GM23338 (cell line): ENCODE measurements around the gene TNRC18. TPM values are rescaled to one million over a fixed set of nuclear protein-coding genes. Genes with fewer than 3 reads are reported as not detected.
A peak's percentile ranks its signal among the peaks of the same experiment; 100 is the strongest.

ENCODE experiments used
- ATAC-seq: fragments of 200-7000 bp; cut with Tn5 transposase; 3 replicates; pipeline ENCODE4 v1.9.1; 2020
- DNase-seq: peaks from one replicate; pipeline ENCODE4 v3.0.0-alpha.2; 2015; ENCODE audit warnings: low spot score
- H2AFZ ChIP-seq: fragments of 200-600 bp; sonication (generic); 2 replicates; pipeline ENCODE4 v1.8.0; 2016; ENCODE audit warnings: antibody characterized with exemption, mild to moderate bottlenecking, moderate library complexity
- H3F3A ChIP-seq: fragments of 200-600 bp; sonication (generic); replicated peaks from 2 replicates; pipeline ENCODE4 v1.8.0; 2017; ENCODE audit warnings: antibody characterized with exemption, mixed run types, low read depth
- H3K27ac ChIP-seq: fragments of 200-600 bp; sonication (generic); 2 replicates; pipeline ENCODE4 v1.6.1; 2016; ENCODE audit warnings: low read depth
- H3K27me3 ChIP-seq: fragments of 200-600 bp; sonication (generic); 2 replicates; pipeline ENCODE4 v1.8.0; 2016; ENCODE audit warnings: mild to moderate bottlenecking, mixed run types, moderate library complexity; ENCODE audit not compliant: insufficient read depth
- H3K36me3 ChIP-seq: fragments of 200-600 bp; sonication (generic); 2 replicates; pipeline ENCODE4 v1.8.0; 2016; ENCODE audit warnings: mild to moderate bottlenecking; ENCODE audit not compliant: insufficient read depth
- H3K4me1 ChIP-seq: fragments of 200-600 bp; sonication (generic); 2 replicates; pipeline ENCODE4 v1.8.0; 2016; ENCODE audit warnings: mild to moderate bottlenecking, moderate library complexity; ENCODE audit not compliant: insufficient read depth
- H3K4me2 ChIP-seq: fragments of 200-600 bp; sonication (generic); 2 replicates; pipeline ENCODE4 v1.7.1; 2017; ENCODE audit warnings: mixed run types
- H3K4me3 ChIP-seq: fragments of 200-600 bp; sonication (generic); 2 replicates; pipeline ENCODE4 v1.6.1; 2016; ENCODE audit warnings: mixed run types
- H3K79me2 ChIP-seq: fragments of 200-600 bp; sonication (generic); replicated peaks from 2 replicates; pipeline ENCODE4 v1.8.0; 2017; ENCODE audit warnings: mild to moderate bottlenecking; ENCODE audit not compliant: insufficient read depth
- H3K9me2 ChIP-seq: fragments of 200-600 bp; sonication (generic); 2 replicates; pipeline ENCODE4 v1.8.0; 2017; ENCODE audit not compliant: insufficient read depth
- H4K20me1 ChIP-seq: fragments of 200-600 bp; sonication (generic); replicated peaks from 2 replicates; pipeline ENCODE4 v1.8.0; 2017; ENCODE audit warnings: mild to moderate bottlenecking; ENCODE audit not compliant: insufficient read depth
- H3K27ac Mint-ChIP-seq: 2 replicates; pipeline ENCODE4 v1.8.0; 2020; ENCODE audit warnings: inconsistent platforms, mild to moderate bottlenecking, moderate library complexity, mixed read lengths
- H3K27me3 Mint-ChIP-seq: 3 replicates; pipeline ENCODE4 v1.8.0; 2022; ENCODE audit warnings: low read depth, mild to moderate bottlenecking, moderate library complexity, mixed read lengths, inconsistent platforms; ENCODE audit not compliant: insufficient read depth, poor library complexity
- H3K36me3 Mint-ChIP-seq: 3 replicates; pipeline ENCODE4 v1.8.0; 2021; ENCODE audit warnings: low read depth, mild to moderate bottlenecking, inconsistent platforms, moderate library complexity, mixed read lengths
- H3K4me1 Mint-ChIP-seq: 3 replicates; pipeline ENCODE4 v1.8.0; 2020; ENCODE audit warnings: mild to moderate bottlenecking, inconsistent platforms, mixed read lengths
- H3K4me3 Mint-ChIP-seq: 3 replicates; pipeline ENCODE4 v1.8.0; 2021; ENCODE audit warnings: moderate library complexity, mild to moderate bottlenecking, inconsistent platforms, mixed read lengths
- H3K9me3 Mint-ChIP-seq: 3 replicates; pipeline ENCODE4 v1.8.0; 2020; ENCODE audit warnings: moderate library complexity, mild to moderate bottlenecking, inconsistent platforms, mixed read lengths
- CREB1 ChIP-seq: fragments of 250-450 bp; sonication (Bioruptor Pico); IDR thresholded peaks from 2 replicates; pipeline ENCODE4 v1.5.0; 2020; ENCODE audit warnings: low read depth, mild to moderate bottlenecking, moderate library complexity
- CTCF ChIP-seq, 2 experiments: fragments of 200-600 bp in 1 of 2; sonication (generic) in 1 of 2; conservative IDR thresholded peaks; 2 replicates each; pipeline versions ENCODE4 v1.5.1 to v1.6.1; 2016 to 2017; ENCODE audit warnings: antibody characterized with exemption in 2 of 2, low read depth in 2 of 2, mild to moderate bottlenecking in 2 of 2, moderate library complexity in 1 of 2
- EZH2 ChIP-seq: fragments of 200-600 bp; sonication (generic); IDR thresholded peaks from one replicate; pipeline ENCODE4 v1.8.0; 2017; ENCODE audit warnings: antibody characterized with exemption, mild to moderate bottlenecking, low read depth; ENCODE audit not compliant: unreplicated experiment
- JUNB ChIP-seq: IDR thresholded peaks from one replicate; pipeline ENCODE4 v1.6.1; 2016; ENCODE audit warnings: antibody characterized with exemption; ENCODE audit not compliant: unreplicated experiment
- NANOG ChIP-seq: IDR thresholded peaks from 2 replicates; pipeline ENCODE4 v1.6.1; 2016; ENCODE audit warnings: antibody characterized with exemption, borderline replicate concordance
- POLR2AphosphoS5 ChIP-seq: IDR thresholded peaks from 2 replicates; pipeline ENCODE4 v1.6.1; 2016; ENCODE audit warnings: antibody characterized with exemption, low read depth
- ZNF114 ChIP-seq: fragments of 250-450 bp; sonication (Bioruptor Pico); IDR thresholded peaks from 2 replicates; pipeline ENCODE4 v1.5.0; 2020; ENCODE audit warnings: mild to moderate bottlenecking, moderate library complexity
- ZNF331 ChIP-seq: fragments of 250-450 bp; sonication (Bioruptor Pico); IDR thresholded peaks from 2 replicates; pipeline ENCODE4 v1.5.0; 2020; ENCODE audit warnings: low read depth, mild to moderate bottlenecking, moderate library complexity
- polyA plus RNA-seq: library from polyadenylated mRNA; unstranded; fragments of >200 nt; fragmentation: Nextera tagmentation; extraction: Ambion mirVana; gene quantifications from 2 replicates; pipeline ENCODE4 v1.2.1, GENCODE V29; 2016
- total RNA-seq: library from RNA; depleted of rRNA; stranded (reverse); fragments of >200 nt; shearing (Covaris generic); gene quantifications from 2 replicates; pipeline ENCODE4 v1.2.3, GENCODE V29; 2014
- TF ChIP-seq, protein P1 (sequence below): fragments of 250-450 bp; sonication (Bioruptor Pico); IDR thresholded peaks from 2 replicates; pipeline ENCODE4 v1.5.0; 2020; ENCODE audit warnings: mild to moderate bottlenecking, moderate library complexity
- TF ChIP-seq, protein P2 (sequence below): IDR thresholded peaks from one replicate; pipeline ENCODE4 v1.6.1; 2018; ENCODE audit warnings: antibody characterized with exemption; ENCODE audit not compliant: unreplicated experiment

TNRC18 gene
- total and polyA plus RNA-seq, 2 experiments from 2014 or later = 2.1 to 17.5 TPM

- TF ChIP-seq, protein P1, sequence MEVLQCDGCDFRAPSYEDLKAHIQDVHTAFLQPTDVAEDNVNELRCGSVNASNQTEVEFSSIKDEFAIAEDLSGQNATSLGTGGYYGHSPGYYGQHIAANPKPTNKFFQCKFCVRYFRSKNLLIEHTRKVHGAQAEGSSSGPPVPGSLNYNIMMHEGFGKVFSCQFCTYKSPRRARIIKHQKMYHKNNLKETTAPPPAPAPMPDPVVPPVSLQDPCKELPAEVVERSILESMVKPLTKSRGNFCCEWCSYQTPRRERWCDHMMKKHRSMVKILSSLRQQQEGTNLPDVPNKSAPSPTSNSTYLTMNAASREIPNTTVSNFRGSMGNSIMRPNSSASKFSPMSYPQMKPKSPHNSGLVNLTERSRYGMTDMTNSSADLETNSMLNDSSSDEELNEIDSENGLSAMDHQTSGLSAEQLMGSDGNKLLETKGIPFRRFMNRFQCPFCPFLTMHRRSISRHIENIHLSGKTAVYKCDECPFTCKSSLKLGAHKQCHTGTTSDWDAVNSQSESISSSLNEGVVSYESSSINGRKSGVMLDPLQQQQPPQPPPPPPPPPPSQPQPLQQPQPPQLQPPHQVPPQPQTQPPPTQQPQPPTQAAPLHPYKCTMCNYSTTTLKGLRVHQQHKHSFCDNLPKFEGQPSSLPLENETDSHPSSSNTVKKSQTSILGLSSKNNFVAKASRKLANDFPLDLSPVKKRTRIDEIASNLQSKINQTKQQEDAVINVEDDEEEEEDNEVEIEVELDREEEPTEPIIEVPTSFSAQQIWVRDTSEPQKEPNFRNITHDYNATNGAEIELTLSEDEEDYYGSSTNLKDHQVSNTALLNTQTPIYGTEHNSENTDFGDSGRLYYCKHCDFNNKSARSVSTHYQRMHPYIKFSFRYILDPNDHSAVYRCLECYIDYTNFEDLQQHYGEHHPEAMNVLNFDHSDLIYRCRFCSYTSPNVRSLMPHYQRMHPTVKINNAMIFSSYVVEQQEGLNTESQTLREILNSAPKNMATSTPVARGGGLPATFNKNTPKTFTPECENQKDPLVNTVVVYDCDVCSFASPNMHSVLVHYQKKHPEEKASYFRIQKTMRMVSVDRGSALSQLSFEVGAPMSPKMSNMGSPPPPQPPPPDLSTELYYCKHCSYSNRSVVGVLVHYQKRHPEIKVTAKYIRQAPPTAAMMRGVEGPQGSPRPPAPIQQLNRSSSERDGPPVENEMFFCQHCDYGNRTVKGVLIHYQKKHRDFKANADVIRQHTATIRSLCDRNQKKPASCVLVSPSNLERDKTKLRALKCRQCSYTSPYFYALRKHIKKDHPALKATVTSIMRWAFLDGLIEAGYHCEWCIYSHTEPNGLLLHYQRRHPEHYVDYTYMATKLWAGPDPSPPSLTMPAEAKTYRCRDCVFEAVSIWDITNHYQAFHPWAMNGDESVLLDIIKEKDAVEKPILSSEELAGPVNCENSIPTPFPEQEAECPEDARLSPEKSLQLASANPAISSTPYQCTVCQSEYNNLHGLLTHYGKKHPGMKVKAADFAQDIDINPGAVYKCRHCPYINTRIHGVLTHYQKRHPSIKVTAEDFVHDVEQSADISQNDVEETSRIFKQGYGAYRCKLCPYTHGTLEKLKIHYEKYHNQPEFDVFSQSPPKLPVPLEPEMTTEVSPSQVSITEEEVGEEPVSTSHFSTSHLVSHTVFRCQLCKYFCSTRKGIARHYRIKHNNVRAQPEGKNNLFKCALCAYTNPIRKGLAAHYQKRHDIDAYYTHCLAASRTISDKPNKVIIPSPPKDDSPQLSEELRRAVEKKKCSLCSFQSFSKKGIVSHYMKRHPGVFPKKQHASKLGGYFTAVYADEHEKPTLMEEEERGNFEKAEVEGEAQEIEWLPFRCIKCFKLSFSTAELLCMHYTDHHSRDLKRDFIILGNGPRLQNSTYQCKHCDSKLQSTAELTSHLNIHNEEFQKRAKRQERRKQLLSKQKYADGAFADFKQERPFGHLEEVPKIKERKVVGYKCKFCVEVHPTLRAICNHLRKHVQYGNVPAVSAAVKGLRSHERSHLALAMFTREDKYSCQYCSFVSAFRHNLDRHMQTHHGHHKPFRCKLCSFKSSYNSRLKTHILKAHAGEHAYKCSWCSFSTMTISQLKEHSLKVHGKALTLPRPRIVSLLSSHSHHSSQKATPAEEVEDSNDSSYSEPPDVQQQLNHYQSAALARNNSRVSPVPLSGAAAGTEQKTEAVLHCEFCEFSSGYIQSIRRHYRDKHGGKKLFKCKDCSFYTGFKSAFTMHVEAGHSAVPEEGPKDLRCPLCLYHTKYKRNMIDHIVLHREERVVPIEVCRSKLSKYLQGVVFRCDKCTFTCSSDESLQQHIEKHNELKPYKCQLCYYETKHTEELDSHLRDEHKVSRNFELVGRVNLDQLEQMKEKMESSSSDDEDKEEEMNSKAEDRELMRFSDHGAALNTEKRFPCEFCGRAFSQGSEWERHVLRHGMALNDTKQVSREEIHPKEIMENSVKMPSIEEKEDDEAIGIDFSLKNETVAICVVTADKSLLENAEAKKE = no peak
- no peak for TF ChIP-seq JUNB
- no peak for TF ChIP-seq ZNF331
- TF ChIP-seq ZNF114 (CRISPR knock-in tag) = no peak
- TF ChIP-seq NANOG = no peak
Observed at GRCh38 chr7:5451391-5451790, 27.8 kb upstream of the TNRC18 start (continued).

GRCh38 chr7:5450549-5451327, 27.1 kb upstream of the TNRC18 start:
- H3K4me1 Mint-ChIP-seq = peaks cover 16% of the 10 kb centered on the region
- H3K36me3 Mint-ChIP-seq = no peaks in the 10 kb centered on the region
- H3K4me3 ChIP-seq = no peak overlapping the region
- H3K27me3 ChIP-seq = no peaks in the 10 kb centered on the region
- H2AFZ ChIP-seq = no peak overlapping the region
- 0 out of 2 replicates have a peak, but pooled peaks cover 4% of the 10 kb centered on the region for H3F3A ChIP-seq
- peaks cover 14% of the 10 kb centered on the region for H3K27me3 Mint-ChIP-seq
- no peak overlapping the region for H3K27ac Mint-ChIP-seq
- no peaks in the 10 kb centered on the region for H3K36me3 ChIP-seq
- DNase-seq = peak; percentile 83
- no peak overlapping the region for H3K4me3 Mint-ChIP-seq
- H3K9me3 Mint-ChIP-seq = no peaks in the 10 kb centered on the region
- H3K9me2 ChIP-seq = no peaks in the 10 kb centered on the region
- H4K20me1 ChIP-seq = 0 out of 2 replicates have a peak, but pooled peaks cover 3% of the 10 kb centered on the region
- TF ChIP-seq NANOG (no peak), EZH2 (no peak), ZNF114 (CRISPR knock-in tag) (no peak), CTCF (conservative IDR thresholded peaks at IDR 0.05; ENCODE audit: low read depth in 2 of 2) (peak; percentile 83 to 95), CREB1 (CRISPR knock-in tag) (no peak), POLR2AphosphoS5 (no peak)
- TF ChIP-seq, protein P2, sequence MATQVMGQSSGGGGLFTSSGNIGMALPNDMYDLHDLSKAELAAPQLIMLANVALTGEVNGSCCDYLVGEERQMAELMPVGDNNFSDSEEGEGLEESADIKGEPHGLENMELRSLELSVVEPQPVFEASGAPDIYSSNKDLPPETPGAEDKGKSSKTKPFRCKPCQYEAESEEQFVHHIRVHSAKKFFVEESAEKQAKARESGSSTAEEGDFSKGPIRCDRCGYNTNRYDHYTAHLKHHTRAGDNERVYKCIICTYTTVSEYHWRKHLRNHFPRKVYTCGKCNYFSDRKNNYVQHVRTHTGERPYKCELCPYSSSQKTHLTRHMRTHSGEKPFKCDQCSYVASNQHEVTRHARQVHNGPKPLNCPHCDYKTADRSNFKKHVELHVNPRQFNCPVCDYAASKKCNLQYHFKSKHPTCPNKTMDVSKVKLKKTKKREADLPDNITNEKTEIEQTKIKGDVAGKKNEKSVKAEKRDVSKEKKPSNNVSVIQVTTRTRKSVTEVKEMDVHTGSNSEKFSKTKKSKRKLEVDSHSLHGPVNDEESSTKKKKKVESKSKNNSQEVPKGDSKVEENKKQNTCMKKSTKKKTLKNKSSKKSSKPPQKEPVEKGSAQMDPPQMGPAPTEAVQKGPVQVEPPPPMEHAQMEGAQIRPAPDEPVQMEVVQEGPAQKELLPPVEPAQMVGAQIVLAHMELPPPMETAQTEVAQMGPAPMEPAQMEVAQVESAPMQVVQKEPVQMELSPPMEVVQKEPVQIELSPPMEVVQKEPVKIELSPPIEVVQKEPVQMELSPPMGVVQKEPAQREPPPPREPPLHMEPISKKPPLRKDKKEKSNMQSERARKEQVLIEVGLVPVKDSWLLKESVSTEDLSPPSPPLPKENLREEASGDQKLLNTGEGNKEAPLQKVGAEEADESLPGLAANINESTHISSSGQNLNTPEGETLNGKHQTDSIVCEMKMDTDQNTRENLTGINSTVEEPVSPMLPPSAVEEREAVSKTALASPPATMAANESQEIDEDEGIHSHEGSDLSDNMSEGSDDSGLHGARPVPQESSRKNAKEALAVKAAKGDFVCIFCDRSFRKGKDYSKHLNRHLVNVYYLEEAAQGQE = no peak
- no peak overlapping the region for H3K27ac ChIP-seq
- H3K79me2 ChIP-seq = no peaks in the 10 kb centered on the region
- peaks cover 19% of the 10 kb centered on the region; the same call in 1 of the 2 replicates for H3K4me1 ChIP-seq
- ATAC-seq = peak; percentile 88
- H3K4me2 ChIP-seq = peak overlapping the region; percentile 57
